ENCODE data around the gene INTS2.
"Not testable (repeated sequence)": the region's sequence is repeated elsewhere in the genome, so short reads cannot be mapped to it uniquely, and the experiment has no call there.

INTS2 gene

GRCh38 chr17:61862105-61862574 is 65.6 kb downstream of the INTS2 start:
- H3K4me3 ChIP-seq (ENCODE audit: low read length): peak overlapping the region; percentile 87
- no peak for DNase-seq (ENCODE audit: low read depth)
- no peak for TF ChIP-seq CTCF (conservative IDR thresholded peaks at IDR 0.05; ENCODE audit: low read depth, low read length)

GRCh38 chr17:61860397-61860796 is 67.4 kb downstream of the INTS2 start:
- DNase-seq (ENCODE audit: low read depth): not testable (repeated sequence)

GRCh38 chr17:61856035-61856434 is 71.7 kb downstream of the INTS2 start:
- TF ChIP-seq CTCF (conservative IDR thresholded peaks at IDR 0.05; ENCODE audit: low read depth, low read length): no peak
- H3K4me3 ChIP-seq (ENCODE audit: low read length): no peak overlapping the region
- DNase-seq (ENCODE audit: low read depth): no peak

More at GRCh38 chr17:61860397-61860796, 67.4 kb downstream of the INTS2 start:
- not testable (repeated sequence) for H3K4me3 ChIP-seq (ENCODE audit: low read length)

- no peak overlapping the region for H3K4me3 ChIP-seq (ENCODE audit: low read length)
- no peak for TF ChIP-seq CTCF (conservative IDR thresholded peaks at IDR 0.05; ENCODE audit: low read depth, low read length)
- no peak for DNase-seq (ENCODE audit: low read depth)
Measured at GRCh38 chr17:61852857-61853256, 74.9 kb downstream of the INTS2 start.

- TF ChIP-seq CTCF (conservative IDR thresholded peaks at IDR 0.05; ENCODE audit: low read depth, low read length): no peak
- no peak overlapping the region for H3K4me3 ChIP-seq (ENCODE audit: low read length)
- no peak for DNase-seq (ENCODE audit: low read depth)
Measured at GRCh38 chr17:61849674-61850073, 78.1 kb downstream of the INTS2 start.

GRCh38 chr17:61848896-61849295 is 78.9 kb downstream of the INTS2 start:
- DNase-seq (ENCODE audit: low read depth): no peak
- TF ChIP-seq CTCF (conservative IDR thresholded peaks at IDR 0.05; ENCODE audit: low read depth, low read length): no peak
- no peak overlapping the region for H3K4me3 ChIP-seq (ENCODE audit: low read length)

- H3K4me3 ChIP-seq (ENCODE audit: low read length): no peak overlapping the region
- no peak for DNase-seq (ENCODE audit: low read depth)
- no peak for TF ChIP-seq CTCF (conservative IDR thresholded peaks at IDR 0.05; ENCODE audit: low read depth, low read length)
Measured at GRCh38 chr17:61848247-61848646, 79.5 kb downstream of the INTS2 start.

- TF ChIP-seq CTCF (conservative IDR thresholded peaks at IDR 0.05; ENCODE audit: low read depth, low read length): no peak
- no peak overlapping the region for H3K4me3 ChIP-seq (ENCODE audit: low read length)
- no peak for DNase-seq (ENCODE audit: low read depth)
Measured at GRCh38 chr17:61847659-61848058, 80.1 kb downstream of the INTS2 start.

Measured in retinal pigment epithelial cell (primary cell).